A549 (cell line): ENCODE measurements around the gene CYP2D6.
A peak's percentile ranks its signal among the peaks of the same experiment; 100 is the strongest.
"Not testable (repeated sequence)": the region's sequence is repeated elsewhere in the genome, so short reads cannot be mapped to it uniquely, and the experiment has no call there.

ENCODE experiments used
- BHLHE40 ChIP-seq: IDR thresholded peaks from 2 replicates; pipeline ENCODE4 v1.6.1; 2012; ENCODE audit warnings: low read depth, low read length, inconsistent platforms
- EP300 ChIP-seq, 2 experiments: fragments of >200 bp; sonication (Bioruptor Twin); formaldehyde crosslinking; IDR thresholded peaks; 2 replicates in 1 of 2; 3 replicates in 1 of 2; pipeline ENCODE4 v1.6.1; 2016 to 2017
- JUNB ChIP-seq: fragments of >200 bp; sonication (Bioruptor Twin); formaldehyde crosslinking; IDR thresholded peaks from 2 replicates; pipeline ENCODE4 v1.6.1; 2016
- KDM5A ChIP-seq: fragments of 200-600 bp; sonication (generic); IDR thresholded peaks from 2 replicates; pipeline ENCODE4 v1.6.1; 2016; ENCODE audit warnings: antibody characterized with exemption, mild to moderate bottlenecking
- NFE2L2 ChIP-seq: fragments of 150-350 bp; conservative IDR thresholded peaks from 2 replicates; pipeline ENCODE4 v1.6.1; 2014; ENCODE audit warnings: low read length
- POLR2AphosphoS2 ChIP-seq: conservative IDR thresholded peaks from 2 replicates; pipeline ENCODE4 v1.6.1; 2012; ENCODE audit warnings: low read length, improper control_type of control experiment, inconsistent platforms
- RCOR1 ChIP-seq: fragments of 150-350 bp; IDR thresholded peaks from 2 replicates; pipeline ENCODE4 v1.6.1; 2014; ENCODE audit warnings: antibody characterized with exemption, low read length, low read depth
- RFX5 ChIP-seq: fragments of 450-650 bp; IDR thresholded peaks from 2 replicates; pipeline ENCODE4 v1.7.1; 2014; ENCODE audit warnings: antibody characterized with exemption, mild to moderate bottlenecking, moderate library complexity
- TP53 ChIP-seq: fragments of 250-450 bp; sonication (Bioruptor Pico); IDR thresholded peaks from 2 replicates; pipeline ENCODE4 v1.5.0; 2021; ENCODE audit warnings: mild to moderate bottlenecking, moderate library complexity
- TF ChIP-seq, protein P1 (sequence below): fragments of >200 bp; sonication (Bioruptor Twin); formaldehyde crosslinking; IDR thresholded peaks from 3 replicates; pipeline ENCODE4 v1.5.1; 2016
- TF ChIP-seq, protein P2 (sequence below): IDR thresholded peaks from 2 replicates; pipeline ENCODE4 v1.6.1; 2012
- TF ChIP-seq, protein P3 (sequence below): fragments of 450-650 bp; IDR thresholded peaks from 2 replicates; pipeline ENCODE4 v1.6.1; 2014; ENCODE audit warnings: antibody characterized with exemption

DNA sequence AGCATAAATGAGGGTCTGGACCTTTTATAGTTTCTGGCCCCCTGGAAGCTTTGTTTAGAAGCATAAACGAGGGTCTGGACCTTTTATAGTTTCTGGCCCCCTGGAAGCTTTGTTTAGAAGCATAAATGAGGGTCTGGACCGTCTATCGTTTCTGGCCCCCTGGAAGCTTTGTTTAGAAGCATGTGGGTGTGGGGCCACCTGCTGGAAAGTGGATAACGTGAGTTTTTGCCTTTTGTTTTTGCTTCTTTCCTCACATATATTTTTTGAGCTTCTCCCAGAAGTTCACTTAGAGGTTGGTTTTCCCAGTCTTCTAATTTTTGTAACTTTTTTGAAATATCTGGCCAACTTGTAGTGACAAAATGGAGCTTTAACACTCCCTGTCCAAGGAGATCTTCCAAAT is 17.8 kb downstream of the CYP2D6 start:
- TF ChIP-seq TP53; JUNB; BHLHE40; POLR2AphosphoS2; NFE2L2; EP300 (IDR thresholded peaks at IDR 0.05); KDM5A; RFX5; RCOR1: not testable (repeated sequence)
- TF ChIP-seq, protein P1, sequence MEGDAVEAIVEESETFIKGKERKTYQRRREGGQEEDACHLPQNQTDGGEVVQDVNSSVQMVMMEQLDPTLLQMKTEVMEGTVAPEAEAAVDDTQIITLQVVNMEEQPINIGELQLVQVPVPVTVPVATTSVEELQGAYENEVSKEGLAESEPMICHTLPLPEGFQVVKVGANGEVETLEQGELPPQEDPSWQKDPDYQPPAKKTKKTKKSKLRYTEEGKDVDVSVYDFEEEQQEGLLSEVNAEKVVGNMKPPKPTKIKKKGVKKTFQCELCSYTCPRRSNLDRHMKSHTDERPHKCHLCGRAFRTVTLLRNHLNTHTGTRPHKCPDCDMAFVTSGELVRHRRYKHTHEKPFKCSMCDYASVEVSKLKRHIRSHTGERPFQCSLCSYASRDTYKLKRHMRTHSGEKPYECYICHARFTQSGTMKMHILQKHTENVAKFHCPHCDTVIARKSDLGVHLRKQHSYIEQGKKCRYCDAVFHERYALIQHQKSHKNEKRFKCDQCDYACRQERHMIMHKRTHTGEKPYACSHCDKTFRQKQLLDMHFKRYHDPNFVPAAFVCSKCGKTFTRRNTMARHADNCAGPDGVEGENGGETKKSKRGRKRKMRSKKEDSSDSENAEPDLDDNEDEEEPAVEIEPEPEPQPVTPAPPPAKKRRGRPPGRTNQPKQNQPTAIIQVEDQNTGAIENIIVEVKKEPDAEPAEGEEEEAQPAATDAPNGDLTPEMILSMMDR = 0 out of 3 replicates have a peak, but pooled peaks have one; percentile 12
- TF ChIP-seq, protein P2, sequence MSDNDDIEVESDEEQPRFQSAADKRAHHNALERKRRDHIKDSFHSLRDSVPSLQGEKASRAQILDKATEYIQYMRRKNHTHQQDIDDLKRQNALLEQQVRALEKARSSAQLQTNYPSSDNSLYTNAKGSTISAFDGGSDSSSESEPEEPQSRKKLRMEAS = not testable (repeated sequence)
- TF ChIP-seq, protein P3, sequence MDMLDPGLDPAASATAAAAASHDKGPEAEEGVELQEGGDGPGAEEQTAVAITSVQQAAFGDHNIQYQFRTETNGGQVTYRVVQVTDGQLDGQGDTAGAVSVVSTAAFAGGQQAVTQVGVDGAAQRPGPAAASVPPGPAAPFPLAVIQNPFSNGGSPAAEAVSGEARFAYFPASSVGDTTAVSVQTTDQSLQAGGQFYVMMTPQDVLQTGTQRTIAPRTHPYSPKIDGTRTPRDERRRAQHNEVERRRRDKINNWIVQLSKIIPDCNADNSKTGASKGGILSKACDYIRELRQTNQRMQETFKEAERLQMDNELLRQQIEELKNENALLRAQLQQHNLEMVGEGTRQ = not testable (repeated sequence)
